ENCODE data around the gene MGMT.

GRCh38 chr10:129622736-129623135 lies 155.7 kb downstream of the MGMT start:
- TF ChIP-seq GATA2 (IDR thresholded peaks at IDR 0.05; ENCODE audit: insufficient read depth, insufficient read length, low read depth, low read length) (no peak), CTCF (IDR thresholded peaks at IDR 0.05; ENCODE audit: extremely low read depth in 1 of 2, insufficient read depth in 1 of 2, low read depth in 1 of 2, low read length in 2 of 2) (no peak), POLR2A (IDR thresholded peaks at IDR 0.05; ENCODE audit: low read depth, low read length) (no peak), JUN (IDR thresholded peaks at IDR 0.05; ENCODE audit: borderline replicate concordance, insufficient read depth, insufficient read length, low read depth) (no peak), POLR2AphosphoS5 (IDR thresholded peaks at IDR 0.05; ENCODE audit: insufficient read depth, low read depth, low read length) (no peak)
